DND-41 (cell line): ENCODE measurements around the gene SH2D3C.

Experiments
- ATAC-seq: fragments of 200-7000 bp; cut with Tn5 transposase; 3 replicates; pipeline ENCODE4 v1.9.1; 2021; ENCODE audit warnings: low read depth; ENCODE audit not compliant: insufficient read depth
- DNase-seq: peaks from one replicate; pipeline ENCODE4 v3.0.0-alpha.2; 2020
- H2AFZ ChIP-seq: 2 replicates; pipeline ENCODE4 v1.6.0; 2012; ENCODE audit warnings: low read depth, low read length
- H3K27ac ChIP-seq: 2 replicates; pipeline ENCODE4 v1.5.1; 2012; ENCODE audit warnings: low read length, inconsistent platforms
- H3K27me3 ChIP-seq: fragments of 200-600 bp; sonication (generic); 2 replicates; pipeline ENCODE4 v1.6.0; 2012; ENCODE audit warnings: low read length, mild to moderate bottlenecking, inconsistent platforms; ENCODE audit not compliant: insufficient read depth, poor library complexity
- H3K36me3 ChIP-seq: 2 replicates; pipeline ENCODE4 v1.5.1; 2012; ENCODE audit warnings: low read length, inconsistent platforms; ENCODE audit not compliant: insufficient read depth
- H3K4me1 ChIP-seq: 2 replicates; pipeline ENCODE4 v1.5.1; 2012; ENCODE audit warnings: mild to moderate bottlenecking, low read length; ENCODE audit not compliant: insufficient read depth
- H3K4me2 ChIP-seq: 2 replicates; pipeline ENCODE4 v1.6.0; 2012; ENCODE audit warnings: mild to moderate bottlenecking, moderate library complexity, low read length, inconsistent platforms; ENCODE audit not compliant: insufficient read depth
- H3K4me3 ChIP-seq, 2 experiments: fragments of 200-600 bp in 1 of 2; shearing (Covaris generic) in 1 of 2; 2 replicates each; pipeline ENCODE4 v1.5.1; 2012 to 2016; ENCODE audit warnings: inconsistent platforms in 2 of 2, low read length in 2 of 2, mild to moderate bottlenecking in 2 of 2, low read depth in 1 of 2, moderate library complexity in 1 of 2
- H3K79me2 ChIP-seq: 2 replicates; pipeline ENCODE4 v1.6.0; 2012; ENCODE audit warnings: low read length, inconsistent platforms; ENCODE audit not compliant: insufficient read depth
- H3K9ac ChIP-seq: 2 replicates; pipeline ENCODE4 v1.6.0; 2012; ENCODE audit warnings: low read depth, mild to moderate bottlenecking, inconsistent platforms, low read length, moderate library complexity
- H3K9me3 ChIP-seq: 2 replicates; pipeline ENCODE4 v1.5.1; 2012; ENCODE audit warnings: low read length, moderate library complexity, mild to moderate bottlenecking, inconsistent platforms; ENCODE audit not compliant: insufficient read depth, severe bottlenecking
- H4K20me1 ChIP-seq: 2 replicates; pipeline ENCODE4 v1.6.0; 2012; ENCODE audit warnings: low read length; ENCODE audit not compliant: insufficient read depth
- CTCF ChIP-seq: IDR thresholded peaks from 2 replicates; pipeline ENCODE4 v1.5.1; 2012; ENCODE audit warnings: borderline replicate concordance, low read length, moderate library complexity, mild to moderate bottlenecking; ENCODE audit not compliant: poor library complexity, severe bottlenecking; ENCODE audit errors: extremely low read depth
- EZH2 ChIP-seq: IDR thresholded peaks from 3 replicates; pipeline ENCODE4 v1.6.1; 2012; ENCODE audit warnings: borderline replicate concordance, low read depth, mild to moderate bottlenecking, moderate library complexity, low read length, inconsistent platforms; ENCODE audit not compliant: severe bottlenecking

The SH2D3C gene

GRCh38 chr9:127778280-127779135 is at the start of gene SH2D3C:
TSS of gene SH2D3C (minus strand) at chr9:127778666. CDS start at chr9:127778627, 39 bp downstream.
- no peak for ATAC-seq
- H4K20me1 ChIP-seq: no peaks in the 10 kb centered on the region
- peak within 1 kb of the TSS; percentile 69 for H3K9ac ChIP-seq
- DNase-seq: no peak
- peak within 1 kb of the TSS; percentile 72 for H3K27ac ChIP-seq
- no peak within 1 kb of the TSS for H2AFZ ChIP-seq
- peak within 1 kb of the TSS; percentile 71 for H3K4me2 ChIP-seq
- H3K79me2 ChIP-seq: peaks cover 49% of the 10 kb centered on the region
- H3K36me3 ChIP-seq: peaks cover 19% of the 10 kb centered on the region
- no peak for TF ChIP-seq CTCF
- no peak for TF ChIP-seq EZH2
- H3K9me3 ChIP-seq: no peaks in the 10 kb centered on the region
- H3K27me3 ChIP-seq: no peaks in the 10 kb centered on the region
- peaks cover 49% of the 10 kb centered on the region for H3K4me1 ChIP-seq
- peak within 1 kb of the TSS in 1 of 2 experiments; percentile 71; a peak in 2 of 4 replicates for H3K4me3 ChIP-seq

GRCh38 chr9:127826253-127826913 is 47.9 kb upstream of the SH2D3C start:
- no peak overlapping the region for H3K4me3 ChIP-seq
- H2AFZ ChIP-seq: no peak overlapping the region
- H3K27ac ChIP-seq: no peak overlapping the region

GRCh38 chr9:127825319-127826051 is 47.0 kb upstream of the SH2D3C start:
- H3K79me2 ChIP-seq: no peaks in the 10 kb centered on the region
- no peak overlapping the region for H3K4me2 ChIP-seq
- TF ChIP-seq EZH2 (no peak), CTCF (peak; percentile 29)
- ATAC-seq (0 out of 3 replicates have a peak, but pooled peaks have one; percentile 31), DNase-seq (no peak)
- H3K27me3 ChIP-seq: no peaks in the 10 kb centered on the region
- no peaks in the 10 kb centered on the region for H3K36me3 ChIP-seq
- H3K9ac ChIP-seq: no peak overlapping the region
- no peaks in the 10 kb centered on the region for H3K9me3 ChIP-seq
- no peaks in the 10 kb centered on the region for H3K4me1 ChIP-seq
- H4K20me1 ChIP-seq: no peaks in the 10 kb centered on the region
- no peak overlapping the region for H3K27ac ChIP-seq
- no peak overlapping the region for H3K4me3 ChIP-seq
- no peak overlapping the region for H2AFZ ChIP-seq

More at GRCh38 chr9:127826253-127826913, 47.9 kb upstream of the SH2D3C start:
- ATAC-seq (no peak), DNase-seq (no peak)
- H3K27me3 ChIP-seq: no peaks in the 10 kb centered on the region
- TF ChIP-seq EZH2: no peak
- no peak for TF ChIP-seq CTCF
- no peaks in the 10 kb centered on the region for H4K20me1 ChIP-seq
- no peaks in the 10 kb centered on the region for H3K9me3 ChIP-seq
- no peaks in the 10 kb centered on the region for H3K36me3 ChIP-seq
- no peaks in the 10 kb centered on the region for H3K4me1 ChIP-seq
- H3K4me2 ChIP-seq: no peak overlapping the region
- no peaks in the 10 kb centered on the region for H3K79me2 ChIP-seq
- H3K9ac ChIP-seq: no peak overlapping the region
